Skin of body (tissue), 2 donors: Measurements from ENCODE around the gene HOXD11. TPM values are rescaled to one million over a fixed set of nuclear protein-coding genes. Genes with fewer than 3 reads are reported as not detected.

ENCODE experiments used
- DNase-seq: peaks from one replicate; lab custom pipeline; 2025; lab: John Stamatoyannopoulos, UW
- total RNA-seq: library from RNA; depleted of rRNA; stranded (reverse); fragments of >200 nt; gene quantifications from one replicate; pipeline ENCODE4 v1.2.3, GENCODE V29; 2014

HOXD11 gene
- total RNA-seq, 1 donor from 2014 or later, result not detected

GRCh38 chr2:176148751-176149421 is 41.8 kb downstream of the HOXD11 start:
- no peak for DNase-seq

GRCh38 chr2:176149481-176149938 is 42.4 kb downstream of the HOXD11 start:
- no peak for DNase-seq

- DNase-seq, result no peak
Measured at GRCh38 chr2:176149939-176150583, 43.0 kb downstream of the HOXD11 start.

- DNase-seq, result no peak
Measured at GRCh38 chr2:176150584-176151441, 43.7 kb downstream of the HOXD11 start.

GRCh38 chr2:176151442-176152287 is 44.6 kb downstream of the HOXD11 start, which contains the start of gene HOXD4:
Gene HOXD4 (plus strand): TSS chr2:176151550. CDS start chr2:176151634, 84 bp downstream.
- DNase-seq, result no peak

- DNase-seq, result no peak
Measured at GRCh38 chr2:176152350-176153181, 45.5 kb downstream of the HOXD11 start.

- DNase-seq, result no peak
Measured at GRCh38 chr2:176154576-176155252, 47.6 kb downstream of the HOXD11 start.

- DNase-seq, result no peak
Measured at GRCh38 chr2:176155356-176156044, 48.4 kb downstream of the HOXD11 start.

GRCh38 chr2:176156301-176156806 is 49.3 kb downstream of the HOXD11 start:
- no peak for DNase-seq

GRCh38 chr2:176156807-176157498 is 49.9 kb downstream of the HOXD11 start, which contains the start of gene HOXD3:
Gene HOXD3 (plus strand): TSS chr2:176157307. CDS start chr2:176169115, 11,808 bp downstream.
- DNase-seq, result peak; percentile 68

- DNase-seq, result no peak
Measured at GRCh38 chr2:176157499-176158185, 50.6 kb downstream of the HOXD11 start.

GRCh38 chr2:176158186-176158591 is 51.1 kb downstream of the HOXD11 start:
- no peak for DNase-seq

GRCh38 chr2:176158855-176159662 is 52.0 kb downstream of the HOXD11 start:
- no peak for DNase-seq
